Uterus (tissue), 2 donors: ENCODE measurements around the gene SLAMF8.

Source experiments
- POLR2A ChIP-seq, 2 donors: fragments of 450-650 bp; IDR thresholded peaks; one replicate each; pipeline ENCODE4 v1.6.1; 2016; ENCODE audit warnings: antibody characterized with exemption in 2 of 2, mild to moderate bottlenecking in 1 of 2, moderate library complexity in 1 of 2
- TF ChIP-seq, protein P1 (sequence below), 4 experiments: fragments of 200-600 bp in 2 of 4; fragments of 450-650 bp in 2 of 4; sonication (generic) in 2 of 4; IDR thresholded peaks; one replicate each; pipeline ENCODE4 v1.5.1; 2016 to 2019; ENCODE audit warnings: antibody characterized with exemption in 4 of 4, mild to moderate bottlenecking in 2 of 4, moderate library complexity in 1 of 4

GRCh38 chr1:159869173-159869572 lies 42.5 kb downstream of the SLAMF8 start:
- TF ChIP-seq, protein P1, sequence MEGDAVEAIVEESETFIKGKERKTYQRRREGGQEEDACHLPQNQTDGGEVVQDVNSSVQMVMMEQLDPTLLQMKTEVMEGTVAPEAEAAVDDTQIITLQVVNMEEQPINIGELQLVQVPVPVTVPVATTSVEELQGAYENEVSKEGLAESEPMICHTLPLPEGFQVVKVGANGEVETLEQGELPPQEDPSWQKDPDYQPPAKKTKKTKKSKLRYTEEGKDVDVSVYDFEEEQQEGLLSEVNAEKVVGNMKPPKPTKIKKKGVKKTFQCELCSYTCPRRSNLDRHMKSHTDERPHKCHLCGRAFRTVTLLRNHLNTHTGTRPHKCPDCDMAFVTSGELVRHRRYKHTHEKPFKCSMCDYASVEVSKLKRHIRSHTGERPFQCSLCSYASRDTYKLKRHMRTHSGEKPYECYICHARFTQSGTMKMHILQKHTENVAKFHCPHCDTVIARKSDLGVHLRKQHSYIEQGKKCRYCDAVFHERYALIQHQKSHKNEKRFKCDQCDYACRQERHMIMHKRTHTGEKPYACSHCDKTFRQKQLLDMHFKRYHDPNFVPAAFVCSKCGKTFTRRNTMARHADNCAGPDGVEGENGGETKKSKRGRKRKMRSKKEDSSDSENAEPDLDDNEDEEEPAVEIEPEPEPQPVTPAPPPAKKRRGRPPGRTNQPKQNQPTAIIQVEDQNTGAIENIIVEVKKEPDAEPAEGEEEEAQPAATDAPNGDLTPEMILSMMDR (IDR thresholded peaks at IDR 0.05): no peak
- TF ChIP-seq POLR2A (IDR thresholded peaks at IDR 0.05): no peak
